SIG-M5 (cell line): ENCODE measurements around the gene HNF4A.
"Not testable (repeated sequence)": the region's sequence is repeated elsewhere in the genome, so short reads cannot be mapped to it uniquely, and the experiment has no call there.

Experiments
- DNase-seq: peaks from one replicate; lab custom pipeline; 2025; lab: John Stamatoyannopoulos, UW

HNF4A gene

GRCh38 chr20:44345147-44345546, 10.4 kb upstream of the HNF4A start:
- no peak for DNase-seq

DNA sequence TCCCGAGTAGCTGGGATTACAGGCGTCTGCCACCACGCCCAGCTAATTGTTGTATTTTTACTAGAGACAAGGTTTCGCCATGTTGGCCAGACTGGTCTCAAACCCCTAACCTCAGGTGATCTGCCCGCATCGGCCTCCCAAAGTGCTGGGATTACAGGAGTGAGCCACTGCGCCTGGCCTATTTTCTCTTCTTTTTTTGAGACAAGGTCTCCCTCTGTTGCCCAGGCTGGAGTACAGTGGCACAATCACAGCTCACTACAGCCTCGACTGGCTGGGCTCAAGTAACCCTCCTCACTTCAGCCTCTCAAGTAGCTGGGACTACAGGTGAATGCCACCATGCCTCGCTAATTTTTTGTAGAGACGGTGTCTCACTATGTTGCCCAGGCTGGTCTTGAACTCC, 9.6 kb upstream of the HNF4A start:
- not testable (repeated sequence) for DNase-seq

DNA sequence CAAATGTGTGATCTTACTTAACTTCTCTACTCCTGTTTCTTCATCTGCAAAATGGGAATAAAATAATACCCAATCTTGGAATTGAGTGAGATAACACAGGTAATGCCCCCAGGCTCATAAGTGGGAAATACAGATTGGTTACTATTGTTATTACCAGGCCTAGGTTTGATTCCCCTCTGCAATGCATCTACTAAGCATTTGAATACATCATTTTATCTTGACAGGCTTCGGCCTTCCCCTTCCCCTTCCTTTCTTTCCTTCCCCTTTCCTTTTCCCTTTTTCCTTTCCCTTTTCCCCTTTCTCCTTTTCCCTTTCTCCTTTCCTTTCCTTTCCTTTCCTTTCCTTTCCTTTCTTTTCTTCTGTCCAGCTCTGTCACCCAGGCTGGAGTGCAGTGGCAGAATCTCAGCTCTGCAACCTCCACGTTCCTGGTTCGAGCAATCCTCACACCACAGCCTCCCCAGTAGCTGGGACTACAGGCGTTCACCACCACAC, 7.3 kb upstream of the HNF4A start:
- no peak for DNase-seq

DNA sequence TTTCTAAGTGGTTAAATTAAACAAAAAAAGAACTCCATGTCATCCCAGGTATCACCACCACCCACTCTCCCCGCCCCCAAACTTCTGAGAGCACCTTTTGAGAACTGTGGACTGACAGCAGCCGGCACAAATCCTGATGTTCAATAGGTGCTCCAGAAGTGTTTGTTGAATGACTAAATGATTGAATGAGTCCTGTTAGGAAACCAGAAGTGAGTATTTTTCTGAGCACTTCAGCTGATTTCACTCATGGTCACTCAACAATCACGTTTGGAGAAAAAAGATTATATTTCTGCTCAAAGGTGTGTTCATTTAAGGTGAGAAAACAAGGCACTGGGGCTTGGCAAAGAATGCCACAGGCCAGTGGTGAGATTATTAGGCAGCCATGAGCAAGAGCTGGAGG, 6.2 kb upstream of the HNF4A start:
- no peak for DNase-seq

DNA sequence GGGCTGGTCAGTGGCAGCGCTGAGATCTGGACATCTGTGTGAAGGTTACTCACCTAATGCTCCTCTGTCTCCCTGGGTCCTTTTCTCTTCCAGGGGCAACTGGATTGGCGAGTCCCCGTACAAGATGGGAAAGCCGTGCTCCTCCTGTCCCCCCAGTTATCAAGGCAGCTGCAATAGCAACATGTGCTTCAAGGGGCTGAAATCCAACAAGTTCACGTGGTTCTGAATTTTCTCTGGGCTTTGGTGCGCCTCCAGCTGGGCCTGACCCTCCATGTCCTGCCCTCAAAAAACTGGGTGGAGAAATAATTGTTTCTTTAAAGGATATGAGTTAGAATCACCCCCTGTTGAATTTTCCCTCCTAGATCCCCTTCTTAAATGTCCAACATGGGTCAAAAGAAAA, 4.9 kb upstream of the HNF4A start:
- DNase-seq = no peak

- no peak for DNase-seq
Observed at GRCh38 chr20:44354979-44355497, 461 bp upstream of the HNF4A start.

DNA sequence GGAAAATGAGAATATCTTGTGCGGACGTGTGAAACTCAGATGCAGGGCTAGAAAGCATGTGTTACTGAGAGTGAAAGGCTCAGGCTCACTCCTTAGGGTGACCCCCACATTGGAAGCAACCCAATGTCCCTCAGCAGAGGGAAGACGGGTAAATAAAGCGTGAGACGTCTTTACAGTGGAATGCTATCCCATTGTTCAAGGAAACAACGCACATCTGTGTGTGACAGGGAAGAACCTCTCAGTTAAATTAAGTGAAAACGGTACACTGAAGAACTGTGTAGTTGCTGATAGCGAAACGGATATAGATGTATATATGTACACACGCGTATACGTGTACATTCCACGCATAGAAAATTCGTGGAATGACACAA, 839 bp downstream of the HNF4A start:
- no peak for DNase-seq

DNA sequence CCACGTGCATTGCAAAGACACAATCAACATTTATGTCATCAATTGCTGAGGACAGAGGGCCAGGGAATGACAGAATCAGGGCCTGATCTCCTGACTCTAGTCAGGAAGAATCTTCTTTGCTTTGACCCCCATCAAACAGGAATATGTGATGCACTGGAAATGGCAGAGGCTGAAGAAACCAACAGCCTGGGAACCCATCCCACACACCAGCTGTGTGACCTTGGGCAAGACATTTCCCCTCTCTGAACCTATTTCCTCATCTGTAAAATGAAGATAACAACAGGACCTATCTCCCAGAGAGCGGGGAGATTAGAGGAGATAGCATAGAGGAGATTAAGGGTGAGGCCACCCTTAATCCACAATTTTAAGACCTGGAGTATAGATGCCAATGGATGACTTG, 1.5 kb downstream of the HNF4A start:
- no peak for DNase-seq

DNA sequence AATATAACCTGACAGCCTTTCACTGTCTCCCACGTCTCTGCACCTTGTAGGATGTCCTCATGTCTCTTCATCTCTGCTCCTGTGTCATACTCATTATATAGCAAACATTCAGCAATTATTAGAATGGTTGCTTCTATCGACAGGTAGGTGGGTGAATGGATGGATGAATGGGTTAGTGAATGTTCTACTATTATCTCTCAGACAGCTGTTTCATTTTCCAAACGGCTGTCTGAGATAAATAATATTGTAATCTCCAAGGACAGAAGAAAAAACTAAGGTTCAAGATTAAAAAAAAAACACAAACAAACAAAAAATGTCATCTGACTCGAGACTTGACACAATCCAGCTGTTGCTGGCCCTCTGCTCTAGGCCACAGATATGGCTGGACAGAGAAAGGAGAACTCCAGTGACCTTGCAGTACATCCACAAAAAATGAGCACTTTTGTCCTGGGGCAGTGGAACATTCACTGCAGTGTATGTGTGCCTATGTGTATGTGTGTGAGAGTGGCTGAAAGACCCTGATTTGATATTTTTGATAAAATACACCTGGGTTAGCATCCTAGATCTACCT, 2.1 kb downstream of the HNF4A start:
- no peak for DNase-seq

DNA sequence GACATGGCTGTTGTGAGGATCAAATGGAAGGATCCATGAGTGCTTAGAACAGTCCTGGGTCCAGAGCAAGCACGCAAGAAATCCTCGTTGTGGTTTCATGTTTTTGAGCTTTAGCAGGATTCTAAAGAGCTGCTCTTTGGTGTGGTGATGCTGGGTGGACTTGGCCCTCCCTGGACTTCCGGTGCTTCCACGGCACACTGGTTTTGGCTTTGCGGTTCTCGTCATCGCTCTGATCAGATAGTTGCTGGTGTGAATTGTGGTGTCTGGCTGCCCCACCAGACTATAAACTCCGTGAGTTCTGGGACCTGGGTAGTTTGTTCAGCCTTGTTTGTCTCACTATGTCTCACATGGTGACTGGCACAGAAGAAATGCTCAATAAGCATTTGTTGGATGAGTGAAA, 3.3 kb downstream of the HNF4A start:
- DNase-seq = no peak

DNA sequence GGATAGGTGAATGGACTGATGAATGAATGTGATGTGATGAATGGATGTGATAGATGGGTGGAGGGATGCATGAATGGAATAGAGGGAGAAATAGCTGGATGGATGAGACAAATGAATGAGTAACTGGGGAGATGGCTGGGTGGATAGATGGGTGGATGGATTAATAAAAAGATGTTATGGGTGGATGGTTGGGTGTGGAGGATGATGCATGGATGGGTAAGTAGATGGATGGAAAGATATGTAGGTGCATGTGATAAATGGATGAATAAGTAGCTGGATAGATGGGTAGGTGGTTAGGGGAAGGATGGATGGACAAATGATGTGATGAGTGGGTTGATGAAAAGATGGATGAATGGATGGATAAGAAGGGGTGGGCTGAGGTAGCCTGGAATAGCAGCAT, 4.7 kb downstream of the HNF4A start:
- DNase-seq = no peak

DNA sequence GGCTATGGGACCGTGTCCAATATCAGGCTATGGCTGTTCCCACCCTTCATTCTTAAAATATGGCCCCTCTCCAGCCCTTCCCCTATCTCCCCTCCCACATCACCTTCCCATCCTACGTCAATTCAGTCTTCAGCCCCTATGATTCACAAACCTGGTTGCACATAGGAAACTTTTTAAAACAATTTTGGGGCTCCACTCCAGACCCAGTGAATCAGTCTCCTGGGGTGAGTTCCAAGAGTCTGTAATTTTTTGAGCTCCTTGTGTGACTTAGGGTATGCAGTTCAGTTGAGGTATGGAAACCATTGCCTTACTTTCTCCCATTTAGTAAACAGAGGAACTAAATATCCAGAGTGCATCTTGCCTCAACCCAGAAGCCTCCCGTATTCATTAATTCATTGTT, 5.5 kb downstream of the HNF4A start:
- no peak for DNase-seq

- DNase-seq = no peak
Observed at GRCh38 chr20:44362466-44362940, 7.0 kb downstream of the HNF4A start.

DNA sequence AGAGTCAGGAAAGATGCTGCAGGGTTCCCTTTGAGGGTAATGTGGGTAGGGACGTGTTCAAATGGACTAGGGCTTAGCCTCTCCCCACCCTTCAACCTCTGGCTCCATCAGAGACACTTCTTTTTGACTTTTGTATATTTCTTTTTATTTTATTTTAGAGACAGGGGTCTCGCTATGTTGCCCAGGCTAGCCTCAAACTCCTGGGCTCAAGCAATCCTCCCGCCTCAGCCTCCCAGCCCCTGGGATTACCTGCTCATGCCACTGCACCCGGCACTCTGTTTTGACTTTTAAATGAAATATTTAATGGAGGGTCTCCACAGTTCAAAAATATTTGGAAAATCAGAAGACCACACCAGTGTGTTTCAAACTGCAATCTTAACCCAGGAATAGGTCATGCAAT, 8.6 kb downstream of the HNF4A start:
- DNase-seq = no peak

GRCh38 chr20:44364780-44365179, 9.3 kb downstream of the HNF4A start:
- no peak for DNase-seq

GRCh38 chr20:44367746-44368145, 12.2 kb downstream of the HNF4A start:
- DNase-seq = no peak

DNA sequence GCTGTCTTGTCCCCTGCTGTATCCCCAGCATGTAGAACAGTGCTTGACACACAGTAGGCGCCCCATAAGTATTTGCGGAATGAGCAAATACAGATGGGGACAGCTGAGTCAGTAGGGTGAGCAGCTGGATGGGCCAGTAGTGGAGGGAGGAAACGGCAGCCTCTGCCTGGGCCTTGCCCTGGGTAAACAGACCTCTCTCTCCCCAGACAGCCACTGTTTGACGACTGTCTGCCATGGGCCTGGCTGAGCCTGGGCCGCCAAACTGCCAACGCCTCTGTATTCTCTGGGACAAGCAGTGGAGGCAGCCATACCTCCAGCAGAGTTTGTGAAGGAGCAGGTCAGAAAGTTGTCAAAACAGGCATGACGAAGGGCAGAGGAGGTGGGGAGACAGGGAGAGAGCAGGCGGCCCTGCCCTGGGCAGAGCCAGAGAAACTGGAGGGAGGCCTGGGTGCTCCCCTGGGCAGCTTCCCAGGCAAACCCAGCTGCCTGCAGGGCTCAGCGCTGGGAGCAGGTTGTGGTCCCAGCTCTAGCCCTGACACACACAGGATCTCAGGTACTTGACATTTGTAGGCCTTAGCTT, 15.2 kb downstream of the HNF4A start:
- DNase-seq = no peak

- DNase-seq = no peak
Observed at GRCh38 chr20:44382641-44383040, 27.1 kb downstream of the HNF4A start.

DNA sequence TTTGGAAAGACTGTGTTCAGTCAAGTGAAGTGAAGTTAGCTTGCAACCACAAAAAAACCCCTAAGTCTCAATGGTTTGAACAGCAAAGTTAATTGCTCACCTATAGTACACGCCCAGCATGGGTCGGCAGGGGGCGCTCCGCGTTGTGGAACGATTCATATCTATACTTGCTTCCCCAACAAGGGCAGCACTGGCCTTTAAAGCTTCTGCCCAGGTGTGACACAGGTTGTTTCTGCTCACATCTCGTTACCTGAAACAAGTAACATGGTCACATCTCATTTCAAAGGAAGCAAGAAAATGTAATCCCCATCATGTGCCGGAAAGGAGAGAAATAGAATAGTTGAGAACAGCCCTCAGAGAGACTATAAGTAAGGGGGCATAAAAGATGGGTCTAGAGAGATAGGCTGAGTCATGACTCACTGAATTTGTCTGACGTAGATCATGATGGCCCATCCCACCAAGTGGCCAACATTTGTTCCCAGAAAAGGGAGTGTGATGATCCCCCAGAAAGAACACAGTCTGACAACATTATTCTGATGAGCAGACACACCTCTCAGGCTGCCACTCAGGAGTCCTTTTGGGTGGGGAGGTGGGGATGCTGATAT, 29.0 kb downstream of the HNF4A start:
- DNase-seq = no peak

- DNase-seq = no peak
Observed at GRCh38 chr20:44388466-44389023, 33.0 kb downstream of the HNF4A start.

- DNase-seq = no peak
Observed at GRCh38 chr20:44389871-44390270, 34.4 kb downstream of the HNF4A start.

- DNase-seq = no peak
Observed at GRCh38 chr20:44390280-44390679, 34.8 kb downstream of the HNF4A start.

GRCh38 chr20:44392088-44392775, 36.7 kb downstream of the HNF4A start:
- no peak for DNase-seq
